Common myeloid progenitor, CD34-positive (primary cell): ENCODE measurements around the gene CDH4.

Source experiments
- CTCF ChIA-PET: fragments of 350-600 bp; sonication (Branson Sonifier 250); formaldehyde crosslinking; loops from one replicate; lab custom pipeline; 2021; ENCODE audit warnings: antibody characterized with exemption; lab: Charles Lee
- POLR2A ChIA-PET: fragments of 350-600 bp; sonication (Branson Sonifier 250); formaldehyde crosslinking; loops from one replicate; lab custom pipeline; 2021; ENCODE audit warnings: antibody characterized with exemption; lab: Charles Lee
- DNase-seq, 3 donors: peaks; one replicate each; pipeline versions ENCODE4 v3.0.0 to v3.0.0-alpha.2; 2013
- H3K27ac ChIP-seq, 2 experiments: 1 replicate in 1 of 2; 2 replicates in 1 of 2; pipeline ENCODE4 v1.7.0; 2013; ENCODE audit warnings: inconsistent platforms in 2 of 2, low read length in 2 of 2, mild to moderate bottlenecking in 2 of 2, low read depth in 1 of 2, moderate library complexity in 1 of 2; ENCODE audit not compliant: severe bottlenecking in 2 of 2, insufficient read depth in 1 of 2, poor library complexity in 1 of 2
- H3K27me3 ChIP-seq, 5 experiments: replicated peaks in 2 of 5; 1 replicate in 3 of 5; 2 replicates in 2 of 5; pipeline versions ENCODE4 v1.6.1 to v1.7.0; 2013; ENCODE audit warnings: low read length in 4 of 5, mild to moderate bottlenecking in 2 of 5, moderate library complexity in 2 of 5, inconsistent platforms in 1 of 5; ENCODE audit not compliant: insufficient read depth in 5 of 5, control insufficient read depth in 4 of 5
- H3K36me3 ChIP-seq, 4 experiments: 1 replicate in 2 of 4; 2 replicates in 2 of 4; pipeline versions ENCODE4 v1.6.1 to v1.7.0; 2013; ENCODE audit warnings: low read length in 3 of 4, control low read depth in 1 of 4, mild to moderate bottlenecking in 1 of 4; ENCODE audit not compliant: control insufficient read depth in 4 of 4, insufficient read depth in 4 of 4
- H3K4me1 ChIP-seq, 4 experiments: 1 replicate in 3 of 4; 2 replicates in 1 of 4; pipeline versions ENCODE4 v1.6.1 to v1.7.1; 2013; ENCODE audit warnings: low read length in 3 of 4, mild to moderate bottlenecking in 3 of 4, control low read depth in 1 of 4, inconsistent platforms in 1 of 4, moderate library complexity in 1 of 4; ENCODE audit not compliant: control insufficient read depth in 4 of 4, insufficient read depth in 4 of 4; ENCODE audit errors: control extremely low read depth in 1 of 4
- H3K4me3 ChIP-seq, 7 experiments: 1 replicate in 4 of 7; 2 replicates in 3 of 7; pipeline versions ENCODE4 v1.5.1 to v1.7.0; 2013; ENCODE audit warnings: mild to moderate bottlenecking in 7 of 7, low read length in 6 of 7, moderate library complexity in 6 of 7, inconsistent platforms in 2 of 7, low read depth in 2 of 7, control low read depth in 1 of 7; ENCODE audit not compliant: insufficient read depth in 4 of 7, control insufficient read depth in 1 of 7; ENCODE audit errors: extremely low read depth in 1 of 7
- H3K9me3 ChIP-seq, 5 experiments: 1 replicate in 4 of 5; 2 replicates in 1 of 5; pipeline versions ENCODE4 v1.6.1 to v1.7.1; 2013; ENCODE audit warnings: low read length in 4 of 5, mild to moderate bottlenecking in 2 of 5, inconsistent platforms in 1 of 5, low read depth in 1 of 5, moderate library complexity in 1 of 5; ENCODE audit not compliant: control insufficient read depth in 4 of 5, insufficient read depth in 2 of 5; ENCODE audit errors: control extremely low read depth in 1 of 5
- WGBS: methylation state at CpG from one replicate; pipeline ENCODE4 v1.1.5; 2013; ENCODE audit not compliant: insufficient coverage; 5-methylcytosine and 5-hydroxymethylcytosine counted together

CDH4 gene

DNA sequence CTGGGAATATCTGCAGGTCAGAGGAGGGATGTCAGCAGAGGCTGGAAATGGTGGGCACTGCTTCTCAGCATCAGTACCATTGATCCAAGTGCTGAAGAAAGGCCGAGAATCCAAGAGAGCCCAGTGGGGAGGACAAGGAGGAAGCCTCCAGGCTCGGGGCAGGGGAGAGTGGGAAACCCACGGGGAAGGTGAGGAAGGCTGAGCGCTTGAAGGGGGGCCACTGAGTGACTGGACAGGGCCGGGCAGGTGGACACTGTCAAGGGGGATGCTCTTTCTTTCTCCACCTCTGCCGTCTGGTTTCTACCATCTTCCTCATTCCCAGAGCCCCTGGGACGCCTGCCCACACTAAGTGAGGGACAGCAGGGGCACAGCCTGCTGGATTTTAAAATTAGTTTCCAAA lies 335.0 kb downstream of the CDH4 start:
- no peaks in the 10 kb centered on the region for H3K27me3 ChIP-seq
- H3K4me1 ChIP-seq: peaks cover 0 to 3% (median 0%) of the 10 kb centered on the region in 4 experiments
- POLR2A ChIA-PET: no interaction called here
- no peak overlapping the region for H3K27ac ChIP-seq
- H3K4me3 ChIP-seq: no peak overlapping the region
- H3K36me3 ChIP-seq: no peaks in the 10 kb centered on the region
- peaks cover 0 to 21% (median 0%) of the 10 kb centered on the region in 5 experiments for H3K9me3 ChIP-seq
- CTCF ChIA-PET: no interaction called here
- no peak for DNase-seq
- 91% methylated on average over 6 of the region's 7 CpGs for WGBS

DNA sequence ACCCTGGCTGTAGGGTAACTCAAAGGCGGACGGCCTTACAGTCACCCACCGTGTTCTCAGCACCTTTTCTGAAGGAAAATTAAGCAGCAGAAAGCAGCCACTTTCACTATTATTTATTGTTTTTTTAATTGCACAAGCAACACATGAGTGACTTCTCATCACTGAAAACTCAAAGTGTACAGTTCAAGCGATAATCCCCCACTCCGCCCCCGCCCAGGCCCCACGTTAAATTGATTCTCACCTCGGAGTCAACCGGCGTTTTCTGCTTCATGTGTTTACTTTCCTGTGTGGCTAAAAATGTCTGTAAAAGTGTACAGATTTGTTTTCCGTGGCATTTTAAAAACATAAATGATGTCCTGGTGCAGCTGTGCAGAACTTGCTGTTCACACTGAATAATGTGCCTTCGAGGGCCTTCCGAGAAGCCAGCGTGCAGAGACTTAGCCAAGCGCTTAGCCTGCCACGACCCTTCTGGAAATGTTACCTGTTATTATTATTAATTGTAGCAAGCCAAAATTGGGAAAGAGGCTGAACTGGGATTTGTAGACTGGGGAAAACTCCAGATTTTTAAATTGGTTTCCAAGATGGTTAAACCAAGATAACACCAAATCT lies 335.7 kb downstream of the CDH4 start:
- ChIA-PET POLR2A (no interaction called here), CTCF (no interaction called here)
- Histone ChIP-seq H3K4me3 (no peak overlapping the region), H3K9me3 (peaks cover 0 to 21% (median 0%) of the 10 kb centered on the region in 5 experiments), H3K27me3 (no peaks in the 10 kb centered on the region), H3K4me1 (peaks cover 0 to 3% (median 0%) of the 10 kb centered on the region in 4 experiments), H3K36me3 (no peaks in the 10 kb centered on the region), H3K27ac (no peak overlapping the region)
- DNase-seq: no peak
- 91% methylated on average over 16 of the region's 16 CpGs for WGBS

DNA sequence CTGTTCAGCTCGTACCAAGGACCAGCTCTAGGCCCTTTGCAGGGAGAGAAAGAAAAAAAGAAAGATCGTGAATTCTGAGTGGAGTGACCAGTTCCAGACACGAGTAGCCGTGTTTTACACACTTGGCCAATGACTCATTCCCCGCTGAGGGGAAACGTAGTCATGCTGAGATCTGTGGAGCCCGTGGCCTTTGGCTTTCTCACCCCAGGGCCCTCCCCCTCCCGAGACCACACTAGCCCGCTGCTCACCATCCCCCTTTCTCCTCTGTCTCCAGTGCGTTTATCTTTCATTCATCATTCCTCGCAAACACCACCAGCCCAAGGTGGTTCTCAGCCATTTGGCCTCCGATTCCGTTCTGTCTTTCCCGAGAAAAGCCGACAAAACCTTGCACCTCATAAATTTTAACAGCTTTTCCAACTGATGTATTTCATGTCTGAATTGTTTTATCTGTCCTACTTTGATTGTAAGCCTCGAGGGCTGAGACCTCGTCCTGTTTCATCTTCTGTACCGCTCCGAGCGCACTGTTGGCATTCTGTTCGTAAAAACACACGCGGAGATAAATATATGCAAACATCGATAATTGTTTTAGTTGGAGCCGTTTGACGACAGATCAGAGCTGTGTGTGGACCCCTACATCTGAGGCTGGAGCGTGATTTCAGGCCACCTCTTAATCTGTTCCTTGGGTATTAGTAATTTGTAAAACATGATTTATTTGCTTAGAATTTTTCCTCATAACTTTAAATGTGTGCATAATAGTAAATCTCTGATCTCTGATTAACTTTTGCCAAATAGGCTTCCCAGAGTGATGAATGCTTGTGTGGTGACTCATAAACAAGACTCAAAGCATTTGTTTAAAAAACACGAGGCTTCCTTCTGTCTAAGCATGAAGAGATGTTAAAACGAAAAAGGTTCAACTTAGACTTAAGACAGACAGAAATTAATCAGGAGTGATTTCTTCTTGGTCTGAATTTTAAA lies 336.6 kb downstream of the CDH4 start:
- Histone ChIP-seq H3K9me3 (peaks cover 0 to 22% (median 4%) of the 10 kb centered on the region in 5 experiments), H3K4me3 (no peak overlapping the region), H3K4me1 (peaks cover 0 to 3% (median 0%) of the 10 kb centered on the region in 4 experiments), H3K36me3 (no peaks in the 10 kb centered on the region), H3K27ac (no peak overlapping the region), H3K27me3 (no peaks in the 10 kb centered on the region)
- DNase-seq: no peak
- POLR2A ChIA-PET: no interaction called here
- CTCF ChIA-PET: no interaction called here
- 41% methylated on average over 23 of the region's 29 CpGs for WGBS

DNA sequence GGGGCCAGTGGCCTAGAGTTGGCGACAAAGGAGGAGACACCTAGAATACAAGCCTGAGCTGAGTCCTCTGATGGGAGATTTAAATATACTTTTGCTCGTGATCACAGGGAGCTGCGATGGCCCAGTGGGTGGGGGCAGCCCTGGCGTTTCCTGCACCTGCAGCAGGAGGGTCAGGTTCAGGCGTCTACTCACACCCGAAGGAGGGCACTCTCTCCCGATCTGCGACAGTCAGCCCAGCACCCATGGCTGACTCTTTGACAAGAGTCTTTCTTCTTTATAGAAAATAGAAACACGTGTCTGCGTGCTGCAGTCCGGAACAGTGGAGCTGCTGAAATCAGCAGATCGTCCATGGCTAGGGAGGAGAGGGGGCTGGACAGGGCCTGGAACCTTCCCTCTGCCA lies 338.2 kb downstream of the CDH4 start:
- CTCF ChIA-PET: no interaction called here
- POLR2A ChIA-PET: no interaction called here
- Histone ChIP-seq H3K9me3 (peaks cover 0 to 30% (median 6%) of the 10 kb centered on the region in 5 experiments), H3K27ac (no peak overlapping the region), H3K36me3 (no peaks in the 10 kb centered on the region), H3K4me3 (no peak overlapping the region), H3K4me1 (no peaks in the 10 kb centered on the region), H3K27me3 (no peaks in the 10 kb centered on the region)
- no peak for DNase-seq
- 85% methylated on average over 12 of the region's 12 CpGs for WGBS

DNA sequence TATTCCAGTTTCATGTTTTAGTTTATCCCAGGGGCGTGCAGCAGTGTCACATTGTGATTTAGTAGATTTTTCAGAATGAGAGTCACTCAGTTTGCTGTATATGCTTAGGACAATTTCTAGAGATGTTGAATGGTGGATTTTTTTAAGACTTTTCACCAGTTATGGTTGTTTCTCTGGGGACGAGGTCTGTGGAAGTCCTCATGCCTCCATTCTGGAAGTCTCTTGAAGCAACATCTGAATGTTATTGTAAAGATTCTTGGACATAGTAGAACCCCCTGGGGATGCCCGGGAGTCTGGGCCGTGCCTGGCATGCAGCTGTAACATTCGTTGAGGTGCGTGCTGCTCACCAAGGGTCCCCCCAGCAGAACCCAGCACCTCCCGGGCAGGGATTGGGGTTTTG lies 341.5 kb downstream of the CDH4 start:
- Histone ChIP-seq H3K27ac (no peak overlapping the region), H3K9me3 (peaks cover 0 to 43% (median 17%) of the 10 kb centered on the region in 5 experiments)
- POLR2A ChIA-PET: no interaction called here

DNA sequence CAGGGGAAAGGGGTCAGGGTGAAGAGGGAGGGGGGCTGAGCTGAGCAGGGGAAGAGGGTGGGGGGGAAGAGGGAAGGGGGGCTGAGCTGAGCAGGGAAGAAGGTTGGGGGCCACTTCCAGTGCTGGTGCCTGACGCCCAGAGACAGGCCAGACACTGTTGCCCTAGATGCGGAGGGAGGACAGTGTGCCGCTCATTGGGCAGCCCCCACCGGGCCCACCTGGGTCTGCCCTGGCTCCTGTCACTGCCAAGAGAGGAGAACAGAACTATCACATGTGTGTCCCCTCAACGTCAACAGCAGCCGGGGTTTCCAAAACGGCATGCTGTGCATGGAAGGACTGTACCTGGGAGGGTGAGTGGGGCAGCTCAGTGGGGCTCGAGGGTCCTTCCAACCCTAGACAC lies 342.1 kb downstream of the CDH4 start:
- 94% methylated on average over 8 of the region's 8 CpGs for WGBS
- no peak for DNase-seq
- POLR2A ChIA-PET: no interaction called here

More for the DNA sequence above, 341.5 kb downstream of the CDH4 start:
- WGBS: 95% methylated on average over 7 of the region's 7 CpGs
- CTCF ChIA-PET: no interaction called here
- Histone ChIP-seq H3K4me1 (no peaks in the 10 kb centered on the region), H3K4me3 (no peak overlapping the region), H3K27me3 (no peaks in the 10 kb centered on the region), H3K36me3 (no peaks in the 10 kb centered on the region)
- DNase-seq: no peak

DNA sequence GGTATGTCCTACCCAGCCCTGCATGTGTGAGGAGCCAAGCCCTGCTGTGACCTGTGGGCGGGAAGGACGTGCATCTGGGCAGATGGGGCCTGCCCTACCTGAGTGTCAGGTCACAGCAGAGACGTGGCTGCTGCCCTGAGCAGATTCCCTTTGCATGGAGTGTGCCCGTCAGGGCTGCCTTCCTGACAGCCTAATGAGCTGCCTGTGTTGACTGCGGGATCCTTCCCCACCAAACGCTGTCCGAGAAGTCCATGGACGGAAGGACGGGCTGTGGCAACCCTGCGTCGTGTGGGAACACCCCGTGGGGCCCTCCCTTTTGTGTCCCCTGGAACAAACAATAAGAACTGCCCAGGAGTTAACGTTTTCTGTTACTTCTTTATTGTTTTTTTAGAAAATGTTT lies 343.2 kb downstream of the CDH4 start:
- no peak overlapping the region for H3K27ac ChIP-seq
- DNase-seq: no peak
- H3K27me3 ChIP-seq: no peaks in the 10 kb centered on the region
- H3K9me3 ChIP-seq: peaks cover 0 to 53% (median 17%) of the 10 kb centered on the region in 5 experiments
- H3K36me3 ChIP-seq: no peaks in the 10 kb centered on the region
- H3K4me3 ChIP-seq: no peak overlapping the region
- ChIA-PET POLR2A (no interaction called here), CTCF (no interaction called here)
- no peaks in the 10 kb centered on the region for H3K4me1 ChIP-seq
- WGBS: 98% methylated on average over 12 of the region's 13 CpGs

More for the DNA sequence above, 342.1 kb downstream of the CDH4 start:
- CTCF ChIA-PET: no interaction called here
- H3K9me3 ChIP-seq: peaks cover 0 to 49% (median 17%) of the 10 kb centered on the region in 5 experiments
- no peaks in the 10 kb centered on the region for H3K4me1 ChIP-seq
- no peak overlapping the region for H3K4me3 ChIP-seq
- H3K27ac ChIP-seq: no peak overlapping the region
- H3K36me3 ChIP-seq: no peaks in the 10 kb centered on the region
- no peaks in the 10 kb centered on the region for H3K27me3 ChIP-seq
